Karpas-422 (cell line): ENCODE data around the gene NPW. TPM values are rescaled to one million over a fixed set of nuclear protein-coding genes. Genes with fewer than 3 reads are reported as not detected.

Experiments used
- DNase-seq: peaks from one replicate; pipeline ENCODE4 v3.0.0-alpha.2; 2015
- H2AFZ ChIP-seq: fragments of 200-600 bp; sonication (generic); 2 replicates; pipeline ENCODE4 v1.6.1; 2014; ENCODE audit warnings: antibody characterized with exemption, low read length, mixed read lengths
- H3K27ac ChIP-seq: fragments of 200-600 bp; sonication (generic); 2 replicates; pipeline ENCODE4 v1.5.1; 2014; ENCODE audit warnings: mild to moderate bottlenecking, low read length, moderate library complexity
- H3K27me3 ChIP-seq: fragments of 200-600 bp; sonication (generic); 2 replicates; pipeline ENCODE4 v1.6.1; 2014; ENCODE audit warnings: low read length, mixed read lengths
- H3K36me3 ChIP-seq: fragments of 200-600 bp; sonication (generic); 2 replicates; pipeline ENCODE4 v1.6.1; 2014; ENCODE audit warnings: low read length, mixed read lengths; ENCODE audit not compliant: insufficient read depth
- H3K4me1 ChIP-seq: fragments of 200-600 bp; sonication (generic); 2 replicates; pipeline ENCODE4 v1.6.1; 2014; ENCODE audit warnings: mild to moderate bottlenecking, low read length, mixed read lengths
- H3K4me2 ChIP-seq: fragments of 200-600 bp; sonication (generic); 2 replicates; pipeline ENCODE4 v1.6.1; 2014; ENCODE audit warnings: low read length, low read depth, mild to moderate bottlenecking; ENCODE audit not compliant: poor library complexity, severe bottlenecking
- H3K4me3 ChIP-seq: fragments of 200-600 bp; sonication (generic); 2 replicates; pipeline ENCODE4 v1.5.1; 2014; ENCODE audit warnings: mild to moderate bottlenecking, antibody characterized with exemption, low read length, mixed read lengths
- H3K79me2 ChIP-seq: fragments of 200-600 bp; sonication (generic); 2 replicates; pipeline ENCODE4 v1.6.1; 2014; ENCODE audit warnings: mild to moderate bottlenecking, low read length, mixed read lengths
- H3K9ac ChIP-seq: fragments of 200-600 bp; sonication (generic); 2 replicates; pipeline ENCODE4 v1.6.0; 2014; ENCODE audit warnings: low read length
- H3K9me2 ChIP-seq: fragments of 200-600 bp; sonication (generic), shearing (Covaris generic); replicated peaks from 2 replicates; pipeline ENCODE4 v1.6.0; 2014; ENCODE audit warnings: mild to moderate bottlenecking, low read length, moderate library complexity; ENCODE audit not compliant: insufficient read depth
- H3K9me3 ChIP-seq: fragments of 300-700, 200-600 bp; sonication (generic); 2 replicates; pipeline ENCODE4 v1.6.1; 2014; ENCODE audit warnings: low read length, mixed read lengths
- H4K20me1 ChIP-seq: fragments of 200-600 bp; sonication (generic); 2 replicates; pipeline ENCODE4 v1.6.1; 2014; ENCODE audit warnings: mild to moderate bottlenecking, antibody characterized with exemption, low read length, low read depth; ENCODE audit not compliant: insufficient read depth
- total RNA-seq: library from RNA; depleted of rRNA; stranded (reverse); fragments of >200 nt; shearing (Covaris generic); gene quantifications from 2 replicates; pipeline ENCODE4 v1.2.3, GENCODE V29; 2014; ENCODE audit warnings: low replicate concordance

Gene NPW
- total RNA-seq, 1 experiment from 2014 or later, result not detected

DNA sequence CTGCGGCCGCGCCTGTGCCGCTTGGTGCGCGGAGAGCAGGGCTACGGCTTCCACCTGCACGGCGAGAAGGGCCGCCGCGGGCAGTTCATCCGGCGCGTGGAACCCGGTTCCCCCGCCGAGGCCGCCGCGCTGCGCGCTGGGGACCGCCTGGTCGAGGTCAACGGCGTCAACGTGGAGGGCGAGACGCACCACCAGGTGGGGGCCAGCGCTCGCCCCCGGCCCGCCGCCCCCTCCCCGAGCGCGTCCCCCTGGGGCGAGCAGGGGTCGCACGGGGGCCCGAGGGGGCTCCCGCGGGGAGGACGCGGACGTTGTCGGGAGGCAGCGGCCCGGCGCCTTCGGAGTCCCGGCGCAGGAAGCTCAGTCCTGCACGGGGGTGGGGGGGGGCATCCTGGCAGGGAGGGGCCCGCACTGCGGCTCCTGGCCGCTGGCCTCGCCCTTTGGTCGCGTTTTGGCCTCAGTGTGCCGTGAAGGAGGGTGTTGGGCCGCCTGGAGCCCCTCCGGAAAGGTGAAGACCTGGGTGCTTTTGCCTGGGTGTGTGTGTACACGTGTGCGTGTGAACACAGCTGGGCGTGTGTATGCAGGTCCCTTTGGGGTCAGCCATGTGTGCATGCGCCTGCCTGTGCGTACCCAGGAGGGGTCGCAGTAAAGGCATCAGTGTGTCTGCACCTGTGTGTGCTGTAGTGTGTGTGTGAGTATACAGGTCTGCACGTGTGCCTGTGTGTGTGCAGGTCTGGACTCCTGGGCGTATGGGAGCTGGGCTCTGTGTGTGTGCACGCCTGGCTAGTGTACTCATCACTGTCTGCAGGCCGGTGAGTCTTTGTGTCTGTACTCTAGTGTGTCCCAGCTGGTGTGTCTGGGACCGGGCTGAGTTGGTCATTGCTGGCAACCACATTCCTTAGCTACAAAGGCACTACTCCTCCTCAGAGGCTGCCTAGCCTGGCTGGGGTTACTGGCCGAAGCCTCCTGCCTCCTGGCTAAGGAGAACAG lies 7.7 kb downstream of the NPW start:
- DNase-seq, result no peak
- Histone ChIP-seq H3K9me3 (no peaks in the 10 kb centered on the region), H3K4me1 (peaks cover 7% of the 10 kb centered on the region), H4K20me1 (no peaks in the 10 kb centered on the region), H3K79me2 (no peaks in the 10 kb centered on the region), H3K27me3 (no peaks in the 10 kb centered on the region), H3K4me3 (no peak overlapping the region), H3K36me3 (no peaks in the 10 kb centered on the region), H3K27ac (no peak overlapping the region), H2AFZ (no peak overlapping the region), H3K9ac (no peak overlapping the region), H3K4me2 (no peak overlapping the region), H3K9me2 (no peaks in the 10 kb centered on the region)

DNA sequence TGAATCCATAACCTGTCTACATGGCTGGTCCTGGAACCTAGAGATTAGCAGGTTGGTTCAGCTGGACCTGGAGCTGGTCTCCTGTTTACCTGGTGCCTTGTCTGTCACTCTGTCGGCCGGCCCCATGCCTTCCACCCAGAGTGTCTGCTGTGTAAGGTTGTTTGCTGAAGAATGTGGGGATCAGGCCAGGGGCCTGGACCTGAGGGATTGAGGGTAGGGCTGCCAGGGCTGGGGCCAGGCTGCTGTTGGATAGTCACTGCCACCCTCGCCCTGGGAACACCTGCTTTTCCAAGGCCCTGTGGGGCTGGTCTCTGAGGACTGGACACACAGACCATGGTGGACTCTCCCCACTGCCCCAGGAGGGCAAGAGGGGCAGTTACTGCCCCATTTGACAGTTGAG lies 8.6 kb downstream of the NPW start:
- no peaks in the 10 kb centered on the region for H4K20me1 ChIP-seq
- H3K9ac ChIP-seq, result no peak overlapping the region
- no peaks in the 10 kb centered on the region for H3K9me3 ChIP-seq
- no peak overlapping the region for H3K4me2 ChIP-seq
- H3K79me2 ChIP-seq, result no peaks in the 10 kb centered on the region
- H3K4me1 ChIP-seq, result peaks cover 4% of the 10 kb centered on the region; the same call in 1 of the 2 replicates
- DNase-seq, result no peak
- H3K9me2 ChIP-seq, result no peaks in the 10 kb centered on the region
- H2AFZ ChIP-seq, result no peak overlapping the region
- H3K36me3 ChIP-seq, result no peaks in the 10 kb centered on the region
- H3K4me3 ChIP-seq, result no peak overlapping the region
- H3K27me3 ChIP-seq, result no peaks in the 10 kb centered on the region
- H3K27ac ChIP-seq, result no peak overlapping the region

DNA sequence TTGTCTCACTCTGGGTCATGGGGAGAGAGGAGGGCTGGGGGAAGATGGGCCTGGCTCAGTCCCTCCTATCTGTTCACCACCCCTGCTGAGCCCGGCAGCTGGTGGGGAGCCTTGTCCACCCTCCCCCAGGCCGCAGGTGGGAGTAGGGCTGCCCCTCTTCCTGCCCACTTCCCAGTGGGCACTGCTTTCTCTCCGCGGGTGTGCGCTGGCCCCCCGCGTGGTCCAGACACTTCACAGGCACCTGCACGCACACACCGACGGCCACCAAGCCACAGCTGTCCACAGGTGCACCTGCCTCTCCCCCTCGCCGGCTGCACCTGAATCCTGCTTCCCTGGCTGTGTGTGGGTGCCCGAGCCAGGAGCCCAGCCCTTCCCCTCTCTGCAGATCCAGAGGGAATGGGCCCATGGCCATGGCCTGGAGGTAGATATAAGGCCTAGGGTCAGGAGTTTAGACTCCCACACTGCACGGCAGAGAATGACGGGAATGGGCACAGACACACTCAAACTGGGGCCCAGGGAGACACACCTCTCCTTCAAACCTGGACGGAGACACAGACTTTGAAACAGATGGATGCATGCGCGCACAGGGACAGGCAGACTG lies 9.1 kb downstream of the NPW start:
- H3K4me1 ChIP-seq, result no peaks in the 10 kb centered on the region
- H3K4me2 ChIP-seq, result no peak overlapping the region
- H3K27ac ChIP-seq, result no peak overlapping the region

DNA sequence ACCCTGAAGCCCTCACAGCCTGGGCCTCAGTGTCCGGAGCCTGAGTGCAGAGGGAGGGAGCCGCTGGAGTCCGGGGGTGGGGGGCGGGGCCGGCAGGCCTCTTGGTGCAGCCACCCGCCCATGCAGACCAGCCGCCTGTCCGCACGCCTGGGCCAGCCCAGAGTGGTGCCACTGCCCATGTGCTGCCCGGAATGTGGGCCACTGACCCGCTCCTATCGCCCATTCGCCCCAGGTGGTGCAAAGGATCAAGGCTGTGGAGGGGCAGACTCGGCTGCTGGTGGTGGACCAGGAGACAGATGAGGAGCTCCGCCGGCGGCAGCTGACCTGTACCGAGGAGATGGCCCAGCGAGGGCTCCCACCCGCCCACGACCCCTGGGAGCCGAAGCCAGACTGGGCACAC lies 9.8 kb downstream of the NPW start:
- no peaks in the 10 kb centered on the region for H4K20me1 ChIP-seq
- H3K9me3 ChIP-seq, result no peaks in the 10 kb centered on the region
- no peak overlapping the region for H3K9ac ChIP-seq
- no peaks in the 10 kb centered on the region for H3K36me3 ChIP-seq
- no peak overlapping the region for H3K4me2 ChIP-seq
- H2AFZ ChIP-seq, result no peak overlapping the region
- H3K4me1 ChIP-seq, result no peaks in the 10 kb centered on the region
- no peak for DNase-seq
- H3K79me2 ChIP-seq, result no peaks in the 10 kb centered on the region
- H3K9me2 ChIP-seq, result no peaks in the 10 kb centered on the region
- H3K27me3 ChIP-seq, result no peaks in the 10 kb centered on the region
- H3K27ac ChIP-seq, result no peak overlapping the region
- no peak overlapping the region for H3K4me3 ChIP-seq

More for the DNA sequence above, 9.1 kb downstream of the NPW start:
- Histone ChIP-seq H3K9ac (no peak overlapping the region), H3K4me3 (no peak overlapping the region), H3K36me3 (no peaks in the 10 kb centered on the region), H2AFZ (no peak overlapping the region), H4K20me1 (no peaks in the 10 kb centered on the region), H3K9me3 (no peaks in the 10 kb centered on the region), H3K27me3 (no peaks in the 10 kb centered on the region), H3K79me2 (no peaks in the 10 kb centered on the region), H3K9me2 (no peaks in the 10 kb centered on the region)
- DNase-seq, result no peak

DNA sequence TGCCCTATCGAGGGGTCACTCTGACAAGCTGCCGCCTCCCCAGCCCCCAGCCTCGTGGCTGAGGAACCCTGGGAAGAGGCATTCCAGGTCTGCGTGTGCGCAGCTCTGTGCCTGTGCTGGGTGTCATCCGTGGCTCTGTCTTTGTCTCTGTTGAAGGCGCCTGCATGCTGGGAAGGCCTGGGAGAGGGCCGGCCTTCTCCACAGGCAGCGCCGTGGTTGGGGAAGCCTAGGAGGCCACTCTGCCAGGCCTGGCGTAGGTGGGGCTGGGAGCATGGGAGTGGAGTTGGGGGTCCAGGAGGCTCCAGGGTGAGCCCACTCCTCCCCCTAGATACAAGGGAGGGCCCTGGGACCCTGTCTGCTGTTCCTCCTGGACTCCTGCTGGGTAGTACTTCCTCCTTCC lies 10.5 kb downstream of the NPW start:
- no peak overlapping the region for H2AFZ ChIP-seq
- no peak for DNase-seq
- H3K27me3 ChIP-seq, result no peaks in the 10 kb centered on the region
- H3K4me3 ChIP-seq, result no peak overlapping the region
- H3K9me2 ChIP-seq, result no peaks in the 10 kb centered on the region
- H4K20me1 ChIP-seq, result no peaks in the 10 kb centered on the region
- no peaks in the 10 kb centered on the region for H3K9me3 ChIP-seq
- no peak overlapping the region for H3K4me2 ChIP-seq
- H3K79me2 ChIP-seq, result no peaks in the 10 kb centered on the region
- no peak overlapping the region for H3K27ac ChIP-seq
- no peaks in the 10 kb centered on the region for H3K36me3 ChIP-seq
- no peak overlapping the region for H3K9ac ChIP-seq
- H3K4me1 ChIP-seq, result no peaks in the 10 kb centered on the region

DNA sequence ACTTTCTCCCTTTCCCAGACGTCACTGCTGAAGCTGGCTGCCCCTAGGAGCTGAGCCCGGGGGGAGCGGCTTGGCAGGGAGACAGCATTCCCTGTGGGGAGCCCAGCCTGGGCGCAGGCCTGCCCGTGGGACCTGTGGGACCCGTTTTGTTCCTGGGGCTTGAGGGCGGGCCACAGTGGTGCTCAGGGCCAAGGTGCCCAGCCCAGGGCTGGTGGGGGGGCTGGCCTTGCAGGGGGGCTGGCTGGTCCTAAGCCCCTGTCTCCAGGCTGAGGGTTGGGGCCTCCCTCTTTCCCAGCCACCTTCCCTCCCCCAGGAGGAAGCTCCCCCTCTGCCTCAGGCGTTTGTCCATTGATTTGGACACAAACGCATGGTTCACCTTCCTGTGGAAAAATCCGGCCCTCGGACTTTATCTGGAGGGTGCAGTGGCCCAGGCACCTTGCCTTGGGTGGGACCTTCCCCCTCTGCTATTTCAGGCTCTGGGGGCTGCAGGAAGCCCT lies 11.5 kb downstream of the NPW start:
- Histone ChIP-seq H3K9ac (no peak overlapping the region), H3K9me3 (no peaks in the 10 kb centered on the region)

DNA sequence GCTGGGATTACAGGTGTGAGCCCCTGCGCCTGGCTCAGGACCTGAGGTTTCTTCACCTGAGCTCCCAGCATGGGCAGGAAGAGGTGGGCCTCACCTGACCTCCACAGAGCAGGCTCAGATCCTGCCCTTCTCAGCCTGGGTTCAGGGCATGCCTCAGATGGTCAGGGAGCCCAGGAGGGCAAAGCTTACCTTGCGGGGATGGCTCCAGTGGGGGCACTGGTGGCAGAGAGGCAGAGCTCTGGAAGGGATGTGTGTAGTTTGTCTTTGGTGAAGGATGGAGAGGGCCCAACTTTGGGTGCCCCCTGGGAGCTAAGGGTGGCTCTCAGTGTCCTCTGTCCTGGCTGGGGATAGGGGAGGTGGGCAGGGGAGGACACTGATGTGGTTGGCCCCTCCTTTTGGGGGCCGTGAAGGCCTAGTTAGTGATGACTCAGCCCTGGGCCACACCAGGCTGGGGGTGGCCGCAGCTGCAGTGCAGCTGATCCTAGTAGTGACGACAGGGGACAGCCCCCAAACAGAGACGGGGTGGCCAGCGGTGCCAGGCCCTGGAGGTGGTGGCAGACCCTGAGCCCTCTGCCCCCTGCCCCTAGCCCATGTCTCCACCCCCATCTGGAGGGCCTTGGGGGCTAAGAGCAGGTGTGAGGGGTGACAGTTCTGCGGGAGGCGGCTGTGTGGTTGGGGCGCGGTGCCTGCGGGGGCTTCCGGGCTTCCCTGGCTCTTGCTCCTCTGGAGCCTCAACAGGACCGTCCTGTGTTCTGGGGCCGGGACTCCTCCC lies 12.9 kb downstream of the NPW start:
- Histone ChIP-seq H3K4me1 (no peaks in the 10 kb centered on the region), H3K79me2 (no peaks in the 10 kb centered on the region), H3K27ac (no peak overlapping the region), H3K9me2 (no peaks in the 10 kb centered on the region), H3K4me3 (no peak overlapping the region), H2AFZ (no peak overlapping the region), H3K27me3 (no peaks in the 10 kb centered on the region), H3K9me3 (no peaks in the 10 kb centered on the region), H3K9ac (no peak overlapping the region), H3K4me2 (no peak overlapping the region), H3K36me3 (no peaks in the 10 kb centered on the region), H4K20me1 (no peaks in the 10 kb centered on the region)
- DNase-seq, result no peak

More for the DNA sequence above, 11.5 kb downstream of the NPW start:
- Histone ChIP-seq H2AFZ (no peak overlapping the region), H3K4me1 (no peaks in the 10 kb centered on the region), H4K20me1 (no peaks in the 10 kb centered on the region), H3K36me3 (no peaks in the 10 kb centered on the region), H3K79me2 (no peaks in the 10 kb centered on the region), H3K27ac (no peak overlapping the region), H3K9me2 (no peaks in the 10 kb centered on the region), H3K27me3 (no peaks in the 10 kb centered on the region), H3K4me3 (no peak overlapping the region), H3K4me2 (no peak overlapping the region)
- DNase-seq, result no peak
